HUES64 (cell line): Measurements from ENCODE around the gene TREML4.

Experiments used
- H3K27ac ChIP-seq: 2 replicates; pipeline ENCODE4 v1.7.0; 2013; ENCODE audit warnings: low read depth, low read length, inconsistent platforms
- H3K27me3 ChIP-seq: 2 replicates; pipeline ENCODE4 v1.6.1; 2013; ENCODE audit warnings: mild to moderate bottlenecking, low read length; ENCODE audit not compliant: insufficient read depth
- H3K36me3 ChIP-seq: 2 replicates; pipeline ENCODE4 v1.6.1; 2013; ENCODE audit warnings: mild to moderate bottlenecking, low read length; ENCODE audit not compliant: insufficient read depth
- H3K4me1 ChIP-seq: 2 replicates; pipeline ENCODE4 v1.6.1; 2013; ENCODE audit warnings: mild to moderate bottlenecking, low read length, moderate library complexity; ENCODE audit not compliant: insufficient read depth
- H3K4me3 ChIP-seq: 2 replicates; pipeline ENCODE4 v1.5.1; 2013; ENCODE audit warnings: mild to moderate bottlenecking, low read length, moderate library complexity
- H3K9ac ChIP-seq: 2 replicates; pipeline ENCODE4 v1.6.1; 2013; ENCODE audit warnings: mild to moderate bottlenecking, low read depth, low read length
- H3K9me3 ChIP-seq: 2 replicates; pipeline ENCODE4 v1.6.1; 2013; ENCODE audit warnings: low read depth, low read length; ENCODE audit not compliant: insufficient read depth
- WGBS: fragments of 150-250, 120-280 bp; methylation state at CpG from one replicate; pipeline ENCODE4 v1.1.7; 2013; ENCODE audit warnings: missing lambda C conversion rate; 5-methylcytosine and 5-hydroxymethylcytosine counted together

Gene TREML4

DNA sequence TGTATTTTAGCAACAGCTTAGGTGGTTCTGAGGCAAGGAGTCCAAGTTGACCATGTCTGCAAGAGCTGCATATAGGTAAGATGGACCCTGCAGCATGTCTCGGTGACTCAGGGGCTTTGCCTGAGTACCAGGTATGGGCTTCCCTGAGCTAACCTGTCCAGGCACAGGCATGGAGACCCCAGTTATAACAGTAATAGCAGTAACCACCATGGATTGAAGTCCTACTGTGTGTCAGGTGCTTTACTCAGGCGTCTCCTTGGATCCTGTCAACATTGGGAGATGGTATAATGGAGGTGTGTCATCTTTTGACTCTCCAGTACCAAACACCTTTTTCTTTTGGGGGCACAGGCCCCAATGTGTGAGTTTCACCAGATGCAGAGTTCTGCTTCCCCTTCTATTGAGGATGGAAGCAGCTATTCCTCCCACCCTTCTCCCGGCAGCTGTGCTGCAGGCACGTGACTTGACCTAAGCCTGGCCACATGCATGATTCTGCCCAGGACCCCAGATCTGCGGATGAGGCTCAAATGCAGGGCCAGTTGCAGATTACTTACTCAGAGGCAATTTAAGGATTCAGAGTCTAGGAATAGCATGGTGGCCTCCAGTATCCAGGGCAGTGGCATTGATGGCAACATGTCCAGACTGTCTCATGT, 44.6 kb downstream of the TREML4 start:
- no peaks in the 10 kb centered on the region for H3K4me1 ChIP-seq
- no peak overlapping the region for H3K27ac ChIP-seq
- no peak overlapping the region for H3K4me3 ChIP-seq
- no peaks in the 10 kb centered on the region for H3K9me3 ChIP-seq
- 94% methylated on average over 5 of the region's 5 CpGs for WGBS
- H3K27me3 ChIP-seq: no peaks in the 10 kb centered on the region
- H3K36me3 ChIP-seq: no peaks in the 10 kb centered on the region
- H3K9ac ChIP-seq: no peak overlapping the region

DNA sequence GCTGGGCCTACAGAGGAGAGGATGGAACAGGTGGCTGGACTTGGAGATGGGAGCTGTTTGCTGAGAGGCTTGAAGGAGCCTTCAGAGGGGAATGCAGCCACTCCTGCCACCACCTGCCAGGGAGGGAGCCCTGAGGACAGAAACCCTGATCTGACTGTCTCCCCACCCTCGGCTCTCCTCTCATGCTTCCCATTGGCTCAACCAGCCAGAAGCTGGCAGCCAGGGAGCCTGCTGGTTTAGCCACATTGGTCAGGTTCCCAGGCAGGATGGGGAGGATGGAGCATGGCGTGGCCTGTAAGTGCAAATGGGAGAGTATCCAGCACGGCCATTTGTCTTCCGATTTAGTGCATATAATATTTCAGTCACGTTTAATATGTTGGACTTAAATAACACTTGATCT, 45.6 kb downstream of the TREML4 start:
- Histone ChIP-seq H3K27ac (no peak overlapping the region), H3K27me3 (no peaks in the 10 kb centered on the region)
- WGBS: 86% methylated on average over 5 of the region's 5 CpGs

DNA sequence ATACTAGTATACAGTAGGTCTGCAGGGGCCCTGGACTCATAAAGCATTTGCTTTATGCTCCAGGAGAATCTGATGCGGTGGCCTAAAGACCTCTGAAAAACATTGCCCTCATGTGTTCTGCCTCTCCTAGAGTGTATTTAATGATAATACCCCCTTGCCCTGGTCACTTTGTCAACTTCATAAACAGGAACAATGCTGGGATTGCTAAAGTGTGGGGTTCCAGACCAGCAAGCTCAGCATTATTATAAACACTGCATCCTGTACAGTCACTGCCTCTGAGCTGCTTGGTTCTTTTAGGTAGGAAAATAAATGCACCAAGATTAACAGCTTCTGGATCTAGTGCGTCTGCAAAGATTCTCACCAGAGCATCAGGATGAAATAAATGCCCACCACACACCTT, 46.1 kb downstream of the TREML4 start:
- Histone ChIP-seq H3K36me3 (no peaks in the 10 kb centered on the region), H3K27ac (no peak overlapping the region), H3K27me3 (no peaks in the 10 kb centered on the region), H3K4me3 (no peak overlapping the region), H3K9me3 (0 out of 2 replicates have a peak, but pooled peaks cover 4% of the 10 kb centered on the region), H3K4me1 (0 out of 2 replicates have a peak, but pooled peaks cover 2% of the 10 kb centered on the region), H3K9ac (no peak overlapping the region)
- 91% methylated on average over 2 of the region's 2 CpGs for WGBS

More for the DNA sequence above, 45.6 kb downstream of the TREML4 start:
- H3K36me3 ChIP-seq: no peaks in the 10 kb centered on the region
- H3K9me3 ChIP-seq: 0 out of 2 replicates have a peak, but pooled peaks cover 4% of the 10 kb centered on the region
- no peaks in the 10 kb centered on the region for H3K4me1 ChIP-seq
- H3K4me3 ChIP-seq: no peak overlapping the region
- H3K9ac ChIP-seq: no peak overlapping the region

DNA sequence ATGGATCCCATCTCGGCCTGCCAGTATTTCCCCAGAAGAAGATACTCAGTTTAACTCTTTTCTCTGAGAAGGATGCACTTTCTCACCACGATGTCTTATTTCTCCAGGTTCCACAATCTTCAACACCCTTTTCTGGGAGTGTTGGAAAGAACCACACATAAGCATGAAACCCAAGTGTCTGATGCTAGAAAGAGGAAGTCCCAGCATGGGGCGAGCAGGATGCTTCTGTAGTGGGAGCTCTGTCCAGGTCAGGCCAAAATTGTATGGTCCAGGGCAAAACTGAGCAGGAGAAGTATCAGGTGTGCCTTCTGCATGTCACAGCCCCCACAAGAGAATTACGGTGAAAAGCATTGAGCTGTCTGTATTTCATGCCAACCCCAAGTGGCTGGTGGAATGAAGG, 47.3 kb downstream of the TREML4 start:
- Histone ChIP-seq H3K27me3 (no peaks in the 10 kb centered on the region), H3K9ac (no peak overlapping the region), H3K9me3 (0 out of 2 replicates have a peak, but pooled peaks cover 4% of the 10 kb centered on the region), H3K36me3 (no peaks in the 10 kb centered on the region), H3K4me1 (0 out of 2 replicates have a peak, but pooled peaks cover 3% of the 10 kb centered on the region), H3K27ac (no peak overlapping the region), H3K4me3 (no peak overlapping the region)
- 90% methylated on average over 4 of the region's 4 CpGs for WGBS

DNA sequence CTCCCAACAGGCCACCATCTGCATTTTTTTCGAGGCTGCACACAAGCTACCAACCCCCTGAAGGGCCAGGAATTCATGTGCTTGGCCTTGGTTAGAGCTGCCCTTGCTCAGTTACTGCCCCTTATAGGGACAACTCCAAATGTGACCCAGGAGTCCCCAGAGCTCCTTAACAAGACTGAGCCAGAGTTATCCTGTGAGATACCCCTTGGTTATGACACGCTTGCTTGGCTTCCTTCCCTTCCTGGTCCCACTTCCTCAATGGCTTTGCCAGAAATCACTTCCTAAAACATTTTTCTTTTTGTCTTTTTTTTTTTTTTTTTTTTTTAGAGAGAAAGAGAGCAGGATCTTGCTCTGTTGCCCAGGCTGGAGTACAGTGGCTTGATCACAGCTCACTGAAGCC, 49.5 kb downstream of the TREML4 start:
- Histone ChIP-seq H3K27ac (no peak overlapping the region), H3K36me3 (no peaks in the 10 kb centered on the region), H3K27me3 (no peaks in the 10 kb centered on the region), H3K4me1 (0 out of 2 replicates have a peak, but pooled peaks cover 3% of the 10 kb centered on the region), H3K9me3 (0 out of 2 replicates have a peak, but pooled peaks cover 4% of the 10 kb centered on the region), H3K9ac (no peak overlapping the region), H3K4me3 (no peak overlapping the region)
- WGBS: 92% methylated on average over 2 of the region's 2 CpGs

DNA sequence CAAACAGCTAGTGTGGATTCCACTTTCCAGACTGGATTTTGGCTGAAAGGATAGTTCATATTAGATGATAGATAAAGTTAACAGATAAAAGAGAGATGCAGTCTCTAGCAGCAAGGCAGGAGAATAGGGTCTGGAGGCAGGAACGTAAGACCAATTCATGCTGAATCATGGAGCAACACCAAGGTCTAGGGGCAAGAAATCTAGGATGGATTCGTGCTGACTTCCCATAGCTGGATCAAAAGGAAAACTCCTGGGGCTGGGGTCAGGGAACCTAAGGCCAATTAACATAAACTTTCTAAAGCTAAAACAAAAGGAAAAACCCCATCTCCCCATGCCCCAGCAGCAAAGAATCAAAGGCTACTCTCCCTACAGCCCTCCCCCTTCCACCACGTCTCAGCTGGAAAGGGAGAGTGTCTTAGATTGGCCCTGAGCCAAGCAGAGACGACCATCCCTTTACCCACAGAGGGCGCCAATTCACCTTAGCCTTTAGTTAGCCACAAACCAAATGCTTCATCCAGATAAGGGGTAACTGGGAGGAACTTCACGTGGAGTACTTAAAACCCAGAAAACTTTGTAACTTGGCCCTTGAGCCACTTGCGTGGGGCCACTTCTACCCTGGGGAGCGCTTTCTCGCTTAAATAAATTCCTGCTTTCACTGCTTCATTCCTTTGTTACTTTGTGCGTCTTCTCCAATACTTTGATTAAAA, 50.7 kb downstream of the TREML4 start:
- Histone ChIP-seq H3K27me3 (no peaks in the 10 kb centered on the region), H3K36me3 (no peaks in the 10 kb centered on the region), H3K27ac (no peak overlapping the region), H3K4me1 (0 out of 2 replicates have a peak, but pooled peaks cover 3% of the 10 kb centered on the region), H3K9ac (no peak overlapping the region), H3K4me3 (no peak overlapping the region), H3K9me3 (0 out of 2 replicates have a peak, but pooled peaks cover 4% of the 10 kb centered on the region)
- 39% methylated on average over 10 of the region's 10 CpGs for WGBS

DNA sequence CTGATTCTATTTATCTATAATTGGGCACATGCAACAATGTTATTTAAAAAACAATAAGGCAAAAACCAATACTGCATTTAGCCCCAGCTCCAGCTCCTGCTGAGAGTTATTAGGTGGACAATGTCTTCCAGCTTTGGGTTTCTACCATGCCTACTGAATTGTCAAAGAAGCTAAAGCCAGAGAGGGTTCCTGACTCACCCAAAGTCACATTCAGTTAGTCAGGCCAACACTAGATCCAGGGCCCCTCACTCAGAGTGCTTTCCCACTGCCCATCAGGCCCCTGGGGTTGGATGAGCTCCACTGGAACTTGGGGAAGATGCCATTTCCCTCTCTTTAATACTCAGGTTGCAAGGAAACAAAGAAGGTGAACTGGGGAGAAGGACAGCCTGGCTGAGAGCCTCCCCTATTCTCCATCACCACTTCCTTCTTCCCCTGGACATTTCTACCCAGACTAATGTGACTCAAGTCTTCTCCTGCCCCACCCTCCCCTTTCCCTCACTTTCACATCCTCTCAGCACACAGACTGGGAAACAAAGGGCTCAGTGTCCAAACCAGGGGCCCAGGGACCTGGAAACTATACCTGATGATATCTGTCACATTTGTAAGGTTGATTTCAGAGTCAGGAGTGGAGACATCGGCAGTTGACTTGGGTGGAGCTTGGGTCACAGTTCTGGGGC, 52.4 kb downstream of the TREML4 start:
- WGBS: 95% methylated on average over 1 of the region's 1 CpG
- Histone ChIP-seq H3K27me3 (peaks cover 2% of the 10 kb centered on the region; the same call in 1 of the 2 replicates), H3K4me3 (no peak overlapping the region), H3K4me1 (0 out of 2 replicates have a peak, but pooled peaks cover 3% of the 10 kb centered on the region), H3K9ac (no peak overlapping the region), H3K9me3 (0 out of 2 replicates have a peak, but pooled peaks cover 4% of the 10 kb centered on the region), H3K27ac (no peak overlapping the region), H3K36me3 (no peaks in the 10 kb centered on the region)

DNA sequence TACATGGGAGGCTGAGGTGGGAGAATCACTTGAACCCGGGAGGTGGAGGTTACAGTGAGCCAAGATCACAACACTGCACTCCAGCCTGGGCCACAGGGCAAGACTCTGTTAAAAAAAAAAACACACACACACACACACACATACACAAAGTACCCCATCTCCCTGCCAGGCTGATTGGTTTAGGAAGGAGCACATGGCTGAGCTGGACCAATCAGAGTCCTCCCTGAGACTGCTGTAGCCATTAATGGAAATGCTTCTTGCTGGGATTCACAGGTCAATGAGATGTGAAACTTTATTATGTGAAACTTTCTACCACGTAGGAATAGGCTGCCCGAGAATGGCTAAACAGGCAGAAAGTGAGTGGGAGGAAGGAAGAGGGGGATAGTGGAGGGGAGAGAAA, 55.5 kb downstream of the TREML4 start:
- Histone ChIP-seq H3K9me3 (no peaks in the 10 kb centered on the region), H3K4me1 (0 out of 2 replicates have a peak, but pooled peaks cover 3% of the 10 kb centered on the region), H3K27ac (no peak overlapping the region), H3K4me3 (no peak overlapping the region), H3K36me3 (no peaks in the 10 kb centered on the region), H3K9ac (no peak overlapping the region), H3K27me3 (peaks cover 23% of the 10 kb centered on the region)
- 91% methylated on average over 3 of the region's 3 CpGs for WGBS

DNA sequence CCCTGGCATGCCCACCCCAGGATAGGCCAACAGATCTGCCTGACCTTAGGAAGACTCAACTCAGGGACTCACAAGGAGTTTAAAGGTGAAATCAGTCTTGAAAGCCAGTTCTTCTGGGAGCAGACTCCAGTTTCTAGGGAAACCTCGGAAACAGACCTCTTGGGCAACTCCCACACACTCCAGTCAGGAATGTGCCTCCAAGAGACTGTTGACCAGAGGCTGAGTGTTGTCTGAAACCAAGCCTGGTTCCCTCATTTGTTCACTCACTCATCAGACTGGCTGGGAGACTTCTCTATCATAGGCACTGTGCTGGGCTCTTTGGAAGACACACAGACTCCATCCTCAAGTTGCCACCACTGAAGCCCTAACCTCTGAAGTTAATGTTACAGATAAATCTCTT, 56.6 kb downstream of the TREML4 start:
- Histone ChIP-seq H3K9ac (no peak overlapping the region), H3K36me3 (no peaks in the 10 kb centered on the region), H3K4me3 (no peak overlapping the region), H3K27me3 (peaks cover 34% of the 10 kb centered on the region), H3K9me3 (no peaks in the 10 kb centered on the region), H3K4me1 (no peaks in the 10 kb centered on the region), H3K27ac (no peak overlapping the region)
- WGBS: 87% methylated on average over 1 of the region's 1 CpG

DNA sequence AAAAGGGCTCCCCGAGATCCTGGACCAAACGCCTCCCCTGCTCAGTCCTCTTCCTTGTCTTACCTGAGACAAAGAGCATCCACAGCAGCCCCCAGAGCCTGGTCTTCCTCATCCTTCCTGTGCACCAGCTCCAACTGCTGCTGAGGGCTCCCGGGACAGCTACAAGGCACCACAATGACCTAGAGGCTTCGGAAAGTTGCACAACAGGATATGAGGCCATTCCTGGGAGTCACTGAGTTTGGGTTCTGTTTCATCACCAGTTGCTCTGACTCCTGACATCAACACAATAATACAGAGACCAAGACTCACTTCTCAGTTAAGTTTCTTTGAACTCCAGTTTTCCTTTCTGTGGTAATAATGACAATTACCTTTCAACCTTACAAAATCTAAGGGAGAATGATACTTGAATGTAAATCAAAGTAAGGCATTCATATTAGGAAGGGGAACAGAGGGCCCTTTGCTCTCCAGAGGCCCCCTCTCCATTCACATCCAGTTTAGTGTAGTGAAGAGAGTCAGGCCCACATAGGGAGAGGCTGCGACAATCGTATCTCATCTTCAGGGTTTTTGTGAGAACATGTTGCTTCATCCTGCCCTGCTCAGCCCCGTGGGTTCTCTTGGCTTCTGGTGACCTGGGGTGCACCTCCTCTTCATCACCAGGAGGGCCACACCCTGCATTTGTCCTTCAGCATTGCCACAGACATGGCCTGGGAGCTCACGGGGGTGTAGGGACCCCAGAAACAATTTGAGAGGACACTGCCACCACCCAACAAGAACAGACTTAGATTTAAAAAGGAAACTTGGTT, 58.6 kb downstream of the TREML4 start, which contains the start of gene TREM1:
TREM1 (minus strand) TSS at position 139 of the 803 bp plus-strand sequence; CDS start at position 112, 27 bp downstream.
- no peak within 1 kb of the TSS for H3K27ac ChIP-seq
- no peak within 1 kb of the TSS for H3K4me3 ChIP-seq
- no peaks in the 10 kb centered on the region for H3K9me3 ChIP-seq
- peaks cover 48% of the 10 kb centered on the region for H3K27me3 ChIP-seq
- H3K4me1 ChIP-seq: peaks cover 8% of the 10 kb centered on the region; the same call in 1 of the 2 replicates
- H3K36me3 ChIP-seq: no peaks in the 10 kb centered on the region
- 89% methylated on average over 8 of the region's 8 CpGs for WGBS
- no peak within 1 kb of the TSS for H3K9ac ChIP-seq
